Esophagus muscularis mucosa (tissue), 4 donors: Measurements from ENCODE around the gene DIAPH1.

Source experiments
- CTCF ChIP-seq, 3 experiments: fragments of 200-600 bp in 2 of 3; fragments of 450-650 bp in 1 of 3; sonication (generic) in 2 of 3; IDR thresholded peaks; one replicate each; pipeline ENCODE4 v1.5.1; 2017 to 2019; ENCODE audit warnings: antibody characterized with exemption in 3 of 3, mild to moderate bottlenecking in 2 of 3, moderate library complexity in 1 of 3
- EP300 ChIP-seq: sonication (generic); formaldehyde crosslinking; IDR thresholded peaks from one replicate; pipeline ENCODE4 v1.6.1; 2017; ENCODE audit warnings: antibody characterized with exemption
- POLR2AphosphoS5 ChIP-seq, 2 donors: sonication (generic); formaldehyde crosslinking; IDR thresholded peaks; one replicate each; pipeline ENCODE4 v1.6.1; 2017; ENCODE audit warnings: antibody characterized with exemption in 2 of 2

GRCh38 chr5:141533897-141534296 is 84.9 kb downstream of the DIAPH1 start:
- TF ChIP-seq CTCF (IDR thresholded peaks at IDR 0.05) (no peak), EP300 (no peak), POLR2AphosphoS5 (IDR thresholded peaks at IDR 0.05) (no peak)
